SK-N-SH (cell line): ENCODE data around the gene CRYAA. TPM values are rescaled to one million over a fixed set of nuclear protein-coding genes. Genes with fewer than 3 reads are reported as not detected.

Experiments
- CTCF ChIA-PET: fragments of 300-600, 350-600 bp; formaldehyde crosslinking; extraction: SDS; loops from one replicate; lab custom pipeline; 2021; lab: Yijun Ruan, JAX
- POLR2A ChIA-PET: fragments of 350-600 bp; sonication (Branson Sonifier 250); formaldehyde crosslinking; extraction: SDS; loops from one replicate; lab custom pipeline; 2020; ENCODE audit warnings: antibody characterized with exemption, inconsistent platforms; lab: Yijun Ruan, JAX
- DNase-seq: peaks from one replicate; pipeline ENCODE4 v3.0.0; 2012
- H2AFZ ChIP-seq: fragments of 200-600 bp; sonication (generic); 2 replicates; pipeline ENCODE4 v1.8.1; 2016; ENCODE audit warnings: antibody characterized with exemption, mild to moderate bottlenecking, low read depth
- H3F3A ChIP-seq: fragments of 200-600 bp; sonication (generic); replicated peaks from 2 replicates; pipeline ENCODE3; 2016; ENCODE audit warnings: antibody characterized with exemption, mild to moderate bottlenecking; ENCODE audit not compliant: insufficient read depth
- H3K27ac ChIP-seq, 2 experiments: fragments of 200-500 bp in 1 of 2; fragments of 200-600 bp in 1 of 2; sonication (Bioruptor generic) in 1 of 2; sonication (generic), shearing (Covaris generic) in 1 of 2; 2 replicates each; pipeline versions ENCODE4 v1.5.1 to v1.6.1; 2014 to 2016; ENCODE audit warnings: low read depth in 2 of 2, inconsistent platforms in 1 of 2, low read length in 1 of 2, mild to moderate bottlenecking in 1 of 2, mixed read lengths in 1 of 2
- H3K27me3 ChIP-seq: fragments of 200-600 bp; sonication (generic), shearing (Covaris generic); 2 replicates; pipeline ENCODE4 v1.6.1; 2016; ENCODE audit warnings: mixed run types; ENCODE audit not compliant: insufficient read depth
- H3K36me3 ChIP-seq, 2 experiments: fragments of 200-500 bp in 1 of 2; fragments of 200-600 bp in 1 of 2; sonication (Bioruptor generic) in 1 of 2; sonication (generic) in 1 of 2; replicated peaks in 1 of 2; 2 replicates each; pipeline versions ENCODE3 to v1.5.1; 2014 to 2016; ENCODE audit warnings: low read length in 1 of 2, mild to moderate bottlenecking in 1 of 2; ENCODE audit not compliant: insufficient read depth in 2 of 2, control insufficient read depth in 1 of 2
- H3K4me1 ChIP-seq, 2 experiments: fragments of 200-500 bp in 1 of 2; fragments of 200-600 bp in 1 of 2; sonication (Bioruptor generic) in 1 of 2; sonication (generic), shearing (Covaris generic) in 1 of 2; 2 replicates each; pipeline versions ENCODE4 v1.5.1 to v1.6.1; 2014 to 2016; ENCODE audit warnings: low read depth in 1 of 2, low read length in 1 of 2, mixed run types in 1 of 2; ENCODE audit not compliant: insufficient read depth in 2 of 2, control insufficient read depth in 1 of 2
- H3K4me2 ChIP-seq: fragments of 200-600 bp; sonication (generic), shearing (Covaris generic); 2 replicates; pipeline ENCODE4 v1.6.1; 2017; ENCODE audit warnings: mixed run types
- H3K4me3 ChIP-seq, 2 experiments: fragments of 200-500 bp in 1 of 2; fragments of 200-600 bp in 1 of 2; sonication (Bioruptor generic) in 1 of 2; sonication (generic), shearing (Covaris generic) in 1 of 2; 2 replicates each; pipeline versions ENCODE4 v1.5.1 to v1.8.1; 2014 to 2016; ENCODE audit warnings: low read depth in 2 of 2, inconsistent platforms in 1 of 2, low read length in 1 of 2, mild to moderate bottlenecking in 1 of 2, mixed read lengths in 1 of 2, moderate library complexity in 1 of 2
- H3K79me2 ChIP-seq: fragments of 200-600 bp; sonication (generic); 2 replicates; pipeline ENCODE4 v1.8.1; 2017; ENCODE audit warnings: mild to moderate bottlenecking; ENCODE audit not compliant: insufficient read depth
- H3K9ac ChIP-seq: fragments of 200-600 bp; sonication (generic); 2 replicates; pipeline ENCODE4 v1.6.1; 2017; ENCODE audit warnings: mixed run types
- H3K9me2 ChIP-seq: fragments of 200-600 bp; sonication (generic); 2 replicates; pipeline ENCODE4 v1.6.1; 2017; ENCODE audit warnings: mixed run types
- H3K9me3 ChIP-seq: fragments of 200-600 bp; sonication (generic); 2 replicates; pipeline ENCODE4 v1.6.1; 2017; ENCODE audit warnings: mixed run types, mild to moderate bottlenecking, moderate library complexity
- H4K20me1 ChIP-seq: fragments of 200-600 bp; sonication (generic); 2 replicates; pipeline ENCODE4 v1.6.1; 2017; ENCODE audit warnings: mild to moderate bottlenecking, mixed run types; ENCODE audit not compliant: insufficient read depth
- EP300 ChIP-seq, 2 experiments: IDR thresholded peaks; 2 replicates each; pipeline versions ENCODE4 v1.4.0 to v1.6.1; 2012; ENCODE audit warnings: borderline replicate concordance in 1 of 2, low read depth in 1 of 2, low read length in 1 of 2
- FOXM1 ChIP-seq: IDR thresholded peaks from 2 replicates; pipeline ENCODE4 v1.4.0; 2012; ENCODE audit warnings: low read depth, mild to moderate bottlenecking
- GABPA ChIP-seq: IDR thresholded peaks from 2 replicates; pipeline ENCODE4 v1.4.0; 2012; ENCODE audit warnings: low read depth, mild to moderate bottlenecking
- IRF3 ChIP-seq: fragments of 150-350 bp; IDR thresholded peaks from 2 replicates; pipeline ENCODE4 v1.6.1; 2016; ENCODE audit warnings: mild to moderate bottlenecking, low read depth, low read length
- JUND ChIP-seq: IDR thresholded peaks from 2 replicates; pipeline ENCODE4 v1.4.0; 2012
- MAX ChIP-seq: IDR thresholded peaks from 2 replicates; pipeline ENCODE4 v1.4.0; 2012; ENCODE audit warnings: low read depth
- MEF2A ChIP-seq: IDR thresholded peaks from 2 replicates; pipeline ENCODE4 v1.4.0; 2012; ENCODE audit warnings: low read depth, borderline replicate concordance
- NFIC ChIP-seq: IDR thresholded peaks from 2 replicates; pipeline ENCODE4 v1.4.0; 2012; ENCODE audit warnings: borderline replicate concordance
- PBX3 ChIP-seq: IDR thresholded peaks from 2 replicates; pipeline ENCODE4; 2012
- RXRA ChIP-seq: IDR thresholded peaks from 2 replicates; pipeline ENCODE4 v1.4.0; 2012; ENCODE audit warnings: low read depth, mild to moderate bottlenecking, borderline replicate concordance
- SIN3A ChIP-seq: IDR thresholded peaks from 2 replicates; pipeline ENCODE4 v1.6.1; 2012; ENCODE audit warnings: low read depth, mild to moderate bottlenecking, low read length, moderate library complexity, borderline replicate concordance
- SMC3 ChIP-seq: IDR thresholded peaks from 2 replicates; pipeline ENCODE4 v1.6.1; 2012; ENCODE audit warnings: low read depth, low read length, improper control_type of control experiment
- TAF1 ChIP-seq: IDR thresholded peaks from 2 replicates; pipeline ENCODE4 v1.6.1; 2012; ENCODE audit warnings: low read depth, mild to moderate bottlenecking, low read length, moderate library complexity, borderline replicate concordance
- USF1 ChIP-seq: IDR thresholded peaks from 2 replicates; pipeline ENCODE4 v1.4.0; 2012; ENCODE audit warnings: low read depth, borderline replicate concordance
- WGBS: methylation state at CpG from one replicate; pipeline ENCODE4 v1.1.6; 2017; ENCODE audit warnings: low lambda C conversion rate; 5-methylcytosine and 5-hydroxymethylcytosine counted together
- polyA plus RNA-seq, 3 experiments: library from polyadenylated mRNA; depleted of rRNA; stranded (reverse); fragments of >200 nt; gene quantifications; 2 replicates each; pipeline ENCODE4 v1.2.3, GENCODE V29; 2012

The CRYAA gene
- polyA plus RNA-seq, 1 of the 3 experiments (the other 2 are of a cell fraction): not detected

- TF ChIP-seq USF1: no peak
- TF ChIP-seq RXRA: no peak
- TF ChIP-seq MAX: no peak
- TF ChIP-seq FOXM1: no peak
Measured at GRCh38 chr21:43191971-43192370, 23.2 kb downstream of the CRYAA start (continued).

GRCh38 chr21:43192501-43193081 is 23.8 kb downstream of the CRYAA start:
- Histone ChIP-seq H3K27me3 (no peaks in the 10 kb centered on the region), H4K20me1 (no peaks in the 10 kb centered on the region), H3K4me3 (no peak overlapping the region), H3K79me2 (no peaks in the 10 kb centered on the region), H3K36me3 (no peaks in the 10 kb centered on the region), H2AFZ (no peak overlapping the region), H3K9me3 (no peaks in the 10 kb centered on the region), H3K27ac (no peak overlapping the region), H3F3A (no peaks in the 10 kb centered on the region), H3K4me2 (no peak overlapping the region), H3K4me1 (no peaks in the 10 kb centered on the region; a peak in 1 of 4 replicates), H3K9ac (no peak overlapping the region), H3K9me2 (no peaks in the 10 kb centered on the region)
- DNase-seq: no peak
- ChIA-PET POLR2A (no interaction called here), CTCF (no interaction called here)
- 55% methylated on average over 6 of the region's 8 CpGs for WGBS
- TF ChIP-seq TAF1 (no peak), JUND (no peak), MEF2A (no peak), SMC3 (no peak), NFIC (no peak), EP300 (IDR thresholded peaks at IDR 0.05; ENCODE audit: borderline replicate concordance in 1 of 2, low read depth in 1 of 2, low read length in 1 of 2) (no peak), GABPA (no peak), IRF3 (no peak), PBX3 (no peak), SIN3A (no peak)
